GM18498 (cell line): ENCODE results near the gene CTNND2.

Experiments used
- ATAC-seq: cut with Tn5 transposase; IDR thresholded peaks from one replicate; pipeline ENCODE4 v1.9.1; 2021; ENCODE audit warnings: mild to moderate bottlenecking, moderate library complexity; ENCODE audit not compliant: unreplicated experiment

Gene CTNND2

DNA sequence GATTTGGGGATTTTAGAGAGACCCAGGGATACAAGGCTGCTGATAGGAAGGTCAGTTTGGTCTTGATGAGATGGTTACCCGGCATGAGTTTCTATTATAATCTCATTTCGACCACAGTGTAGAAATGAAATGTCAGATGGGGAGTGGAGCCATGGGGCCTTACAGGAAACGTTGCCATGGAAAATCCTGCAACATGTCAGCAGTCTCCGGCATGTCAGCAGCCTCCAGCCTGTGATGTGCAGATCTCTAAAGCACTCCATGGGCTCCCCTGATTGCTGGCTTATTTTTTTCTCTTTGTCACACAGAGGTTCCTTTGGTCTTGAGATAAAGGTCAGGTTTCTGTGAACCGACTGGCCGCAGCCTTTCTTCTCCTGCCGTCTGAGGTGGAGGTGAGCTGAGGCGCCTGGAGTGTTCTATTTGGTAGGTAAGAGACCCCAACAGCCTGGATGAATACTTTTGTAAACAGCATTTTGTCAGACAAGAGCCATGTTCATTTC is 934.5 kb downstream of the CTNND2 start:
- no peak for ATAC-seq

- ATAC-seq = no peak
Observed at GRCh38 chr5:10964806-10965205, 939.4 kb downstream of the CTNND2 start.

DNA sequence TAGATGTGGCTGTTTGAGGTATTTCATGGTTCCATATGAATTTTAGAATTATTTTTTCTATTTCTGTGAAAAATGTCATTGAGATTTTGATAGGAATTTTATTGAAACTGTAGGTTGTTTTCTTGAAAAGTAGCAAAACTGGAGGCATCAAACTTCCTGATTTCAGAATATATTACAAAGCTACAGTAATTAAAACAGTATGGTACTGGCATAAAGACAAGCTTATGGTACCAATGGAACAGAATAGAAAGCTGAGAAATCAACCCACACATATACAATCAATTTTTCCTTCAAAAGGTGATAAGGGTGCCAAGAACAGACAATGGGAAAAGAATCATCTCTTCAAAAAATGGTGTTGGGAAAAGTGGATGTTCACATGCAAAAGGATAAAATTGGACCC is 945.5 kb downstream of the CTNND2 start:
- ATAC-seq = no peak

- ATAC-seq = no peak
Observed at GRCh38 chr5:10949856-10950630, 954.2 kb downstream of the CTNND2 start.

GRCh38 chr5:10946050-10946449 is 958.2 kb downstream of the CTNND2 start:
- ATAC-seq = no peak

DNA sequence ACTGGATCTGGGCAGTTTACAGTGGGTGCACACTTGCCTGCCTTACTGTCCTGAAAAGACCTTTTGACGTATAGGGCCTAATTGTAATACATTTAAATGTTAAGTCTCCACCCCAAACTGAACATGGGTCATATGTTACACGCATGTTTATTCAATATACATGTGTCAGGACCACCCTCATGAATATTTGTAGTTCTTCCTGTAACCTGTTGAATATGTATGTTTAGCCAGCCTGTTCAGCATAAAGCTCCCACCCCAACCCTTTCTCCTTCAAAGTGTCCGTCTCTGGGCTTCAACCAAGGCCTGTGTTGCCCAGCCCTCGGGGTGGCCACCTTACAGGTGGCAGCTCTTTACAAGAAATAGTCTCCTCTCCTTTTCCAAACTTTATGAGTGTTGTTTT is 962.3 kb downstream of the CTNND2 start:
- no peak for ATAC-seq

- no peak for ATAC-seq
Observed at GRCh38 chr5:10936081-10936855, 968.0 kb downstream of the CTNND2 start.

DNA sequence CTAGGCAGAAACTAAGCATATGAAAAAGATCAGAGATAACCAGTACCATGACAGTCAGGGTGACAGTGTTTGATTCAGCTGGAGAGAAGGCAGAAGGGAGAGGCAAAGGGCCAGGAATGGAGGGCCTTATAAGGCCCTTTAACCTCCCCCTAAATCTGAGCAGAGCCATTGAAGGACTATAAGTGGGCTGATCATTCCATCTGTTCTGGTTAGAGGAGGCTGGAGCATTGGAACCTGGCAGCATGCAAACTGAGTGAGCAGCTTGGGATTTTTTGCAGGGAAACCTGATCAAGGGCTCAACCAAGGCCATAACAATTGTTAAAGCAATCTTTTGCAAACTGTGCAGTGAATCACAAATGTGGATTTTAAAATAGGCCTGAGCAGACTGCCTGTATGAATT is 968.7 kb downstream of the CTNND2 start:
- no peak for ATAC-seq

GRCh38 chr5:10934783-10935355 is 969.4 kb downstream of the CTNND2 start:
- no peak for ATAC-seq

DNA sequence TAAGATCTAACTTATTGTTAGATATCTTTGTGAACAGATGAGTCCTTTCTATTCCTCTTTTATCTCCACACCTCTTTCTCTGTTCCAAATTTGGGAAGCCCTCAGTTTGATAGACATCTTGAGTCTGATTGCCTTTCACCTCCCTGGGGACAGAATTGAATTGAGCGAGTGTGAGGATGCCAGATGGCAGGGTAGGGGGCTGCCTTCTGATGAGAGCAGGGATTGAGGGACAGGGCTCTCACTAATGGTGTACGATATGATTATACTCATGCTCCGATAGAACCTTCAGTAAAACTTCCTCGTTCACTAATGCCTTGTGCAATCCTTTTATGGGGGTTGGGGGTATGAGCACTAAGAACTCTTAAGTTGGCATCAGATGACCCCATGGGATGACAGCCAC is 971.1 kb downstream of the CTNND2 start:
- ATAC-seq = no peak

DNA sequence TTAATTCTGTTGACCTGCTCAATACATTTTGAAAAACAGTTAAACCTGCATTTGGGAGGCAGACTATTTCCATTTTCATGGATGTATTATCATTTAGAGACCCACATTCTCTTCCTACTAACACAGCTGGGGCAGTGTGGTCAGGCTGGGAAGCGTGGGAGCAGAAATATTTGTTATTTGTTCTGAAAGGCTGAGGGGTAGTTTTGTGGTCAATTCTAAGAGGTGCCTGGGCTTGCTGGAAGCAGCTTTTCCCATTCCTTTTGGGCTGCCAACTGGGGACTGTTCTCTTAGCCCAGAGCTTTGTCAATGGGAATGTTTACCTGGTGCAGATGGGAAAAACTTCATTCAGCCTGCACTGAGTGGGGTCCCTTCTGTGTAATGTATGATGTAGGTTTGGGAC is 971.8 kb downstream of the CTNND2 start:
- ATAC-seq = no peak

DNA sequence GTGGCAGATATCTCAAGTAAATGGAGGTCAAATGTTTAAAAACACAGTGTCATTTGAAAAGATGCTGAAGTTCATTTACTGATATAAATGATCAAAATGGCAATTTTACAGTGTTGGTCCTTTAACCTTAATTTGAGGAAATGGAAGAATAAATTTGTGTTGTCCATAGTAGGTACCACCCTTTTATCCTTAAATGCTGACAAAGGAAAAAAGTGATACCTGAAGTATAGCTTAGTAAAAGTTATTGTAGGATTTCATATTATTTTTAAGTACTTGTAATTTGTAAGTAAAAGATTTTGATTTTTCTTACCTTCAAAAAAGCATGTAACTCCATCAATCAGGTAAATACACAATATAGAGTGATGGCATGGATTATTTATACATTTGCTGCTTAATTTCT is 976.6 kb downstream of the CTNND2 start:
- no peak for ATAC-seq

DNA sequence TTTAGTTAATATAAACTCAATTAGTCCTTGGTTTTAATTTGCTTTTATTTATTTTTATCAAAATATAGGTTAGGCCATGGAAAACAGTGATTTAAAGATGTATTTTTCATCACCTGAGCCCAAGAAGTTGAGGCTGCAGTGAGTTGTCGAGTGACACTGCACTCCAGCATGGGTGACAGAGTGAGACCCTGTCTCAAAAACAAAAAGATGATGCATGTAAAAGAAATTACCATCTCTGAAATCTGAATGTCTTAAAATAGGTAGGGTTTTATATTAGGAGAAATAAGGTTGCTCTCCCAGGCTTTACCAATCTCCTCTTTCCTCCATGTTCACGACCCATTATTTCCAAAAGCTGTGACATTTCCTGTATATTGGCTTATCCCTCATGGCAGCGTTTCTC is 980.9 kb downstream of the CTNND2 start:
- ATAC-seq = no peak
